ENCODE measurements around the gene MPI. TPM values are rescaled to one million over a fixed set of nuclear protein-coding genes. Genes with fewer than 3 reads are reported as not detected.

MPI gene
- total and polyA plus RNA-seq, 2 of the 8 experiments (the other 6 are each of a cell fraction or from before 2014, with no cell fraction given) = 31.0 to 74.8 TPM

DNA sequence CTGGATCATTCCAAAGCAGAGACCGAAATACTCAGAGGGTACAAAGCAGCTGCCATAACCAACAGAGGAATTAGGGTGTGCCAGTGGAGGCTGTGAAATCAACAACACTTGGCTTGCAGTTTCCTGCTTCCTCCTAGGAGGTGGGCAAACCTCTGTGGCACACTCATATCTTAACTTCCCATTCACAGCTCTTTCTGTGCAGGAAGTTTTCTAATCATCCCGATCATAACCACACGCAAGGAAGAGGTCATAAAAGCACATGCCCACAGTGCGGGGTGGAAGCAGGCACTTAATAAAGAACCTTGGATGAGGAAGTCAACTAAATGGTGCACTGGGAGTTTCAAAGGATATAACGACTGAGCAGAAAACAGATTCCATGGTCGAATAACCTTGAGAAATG lies 21.8 kb upstream of the MPI start (continued):
- TF ChIP-seq, protein P1, sequence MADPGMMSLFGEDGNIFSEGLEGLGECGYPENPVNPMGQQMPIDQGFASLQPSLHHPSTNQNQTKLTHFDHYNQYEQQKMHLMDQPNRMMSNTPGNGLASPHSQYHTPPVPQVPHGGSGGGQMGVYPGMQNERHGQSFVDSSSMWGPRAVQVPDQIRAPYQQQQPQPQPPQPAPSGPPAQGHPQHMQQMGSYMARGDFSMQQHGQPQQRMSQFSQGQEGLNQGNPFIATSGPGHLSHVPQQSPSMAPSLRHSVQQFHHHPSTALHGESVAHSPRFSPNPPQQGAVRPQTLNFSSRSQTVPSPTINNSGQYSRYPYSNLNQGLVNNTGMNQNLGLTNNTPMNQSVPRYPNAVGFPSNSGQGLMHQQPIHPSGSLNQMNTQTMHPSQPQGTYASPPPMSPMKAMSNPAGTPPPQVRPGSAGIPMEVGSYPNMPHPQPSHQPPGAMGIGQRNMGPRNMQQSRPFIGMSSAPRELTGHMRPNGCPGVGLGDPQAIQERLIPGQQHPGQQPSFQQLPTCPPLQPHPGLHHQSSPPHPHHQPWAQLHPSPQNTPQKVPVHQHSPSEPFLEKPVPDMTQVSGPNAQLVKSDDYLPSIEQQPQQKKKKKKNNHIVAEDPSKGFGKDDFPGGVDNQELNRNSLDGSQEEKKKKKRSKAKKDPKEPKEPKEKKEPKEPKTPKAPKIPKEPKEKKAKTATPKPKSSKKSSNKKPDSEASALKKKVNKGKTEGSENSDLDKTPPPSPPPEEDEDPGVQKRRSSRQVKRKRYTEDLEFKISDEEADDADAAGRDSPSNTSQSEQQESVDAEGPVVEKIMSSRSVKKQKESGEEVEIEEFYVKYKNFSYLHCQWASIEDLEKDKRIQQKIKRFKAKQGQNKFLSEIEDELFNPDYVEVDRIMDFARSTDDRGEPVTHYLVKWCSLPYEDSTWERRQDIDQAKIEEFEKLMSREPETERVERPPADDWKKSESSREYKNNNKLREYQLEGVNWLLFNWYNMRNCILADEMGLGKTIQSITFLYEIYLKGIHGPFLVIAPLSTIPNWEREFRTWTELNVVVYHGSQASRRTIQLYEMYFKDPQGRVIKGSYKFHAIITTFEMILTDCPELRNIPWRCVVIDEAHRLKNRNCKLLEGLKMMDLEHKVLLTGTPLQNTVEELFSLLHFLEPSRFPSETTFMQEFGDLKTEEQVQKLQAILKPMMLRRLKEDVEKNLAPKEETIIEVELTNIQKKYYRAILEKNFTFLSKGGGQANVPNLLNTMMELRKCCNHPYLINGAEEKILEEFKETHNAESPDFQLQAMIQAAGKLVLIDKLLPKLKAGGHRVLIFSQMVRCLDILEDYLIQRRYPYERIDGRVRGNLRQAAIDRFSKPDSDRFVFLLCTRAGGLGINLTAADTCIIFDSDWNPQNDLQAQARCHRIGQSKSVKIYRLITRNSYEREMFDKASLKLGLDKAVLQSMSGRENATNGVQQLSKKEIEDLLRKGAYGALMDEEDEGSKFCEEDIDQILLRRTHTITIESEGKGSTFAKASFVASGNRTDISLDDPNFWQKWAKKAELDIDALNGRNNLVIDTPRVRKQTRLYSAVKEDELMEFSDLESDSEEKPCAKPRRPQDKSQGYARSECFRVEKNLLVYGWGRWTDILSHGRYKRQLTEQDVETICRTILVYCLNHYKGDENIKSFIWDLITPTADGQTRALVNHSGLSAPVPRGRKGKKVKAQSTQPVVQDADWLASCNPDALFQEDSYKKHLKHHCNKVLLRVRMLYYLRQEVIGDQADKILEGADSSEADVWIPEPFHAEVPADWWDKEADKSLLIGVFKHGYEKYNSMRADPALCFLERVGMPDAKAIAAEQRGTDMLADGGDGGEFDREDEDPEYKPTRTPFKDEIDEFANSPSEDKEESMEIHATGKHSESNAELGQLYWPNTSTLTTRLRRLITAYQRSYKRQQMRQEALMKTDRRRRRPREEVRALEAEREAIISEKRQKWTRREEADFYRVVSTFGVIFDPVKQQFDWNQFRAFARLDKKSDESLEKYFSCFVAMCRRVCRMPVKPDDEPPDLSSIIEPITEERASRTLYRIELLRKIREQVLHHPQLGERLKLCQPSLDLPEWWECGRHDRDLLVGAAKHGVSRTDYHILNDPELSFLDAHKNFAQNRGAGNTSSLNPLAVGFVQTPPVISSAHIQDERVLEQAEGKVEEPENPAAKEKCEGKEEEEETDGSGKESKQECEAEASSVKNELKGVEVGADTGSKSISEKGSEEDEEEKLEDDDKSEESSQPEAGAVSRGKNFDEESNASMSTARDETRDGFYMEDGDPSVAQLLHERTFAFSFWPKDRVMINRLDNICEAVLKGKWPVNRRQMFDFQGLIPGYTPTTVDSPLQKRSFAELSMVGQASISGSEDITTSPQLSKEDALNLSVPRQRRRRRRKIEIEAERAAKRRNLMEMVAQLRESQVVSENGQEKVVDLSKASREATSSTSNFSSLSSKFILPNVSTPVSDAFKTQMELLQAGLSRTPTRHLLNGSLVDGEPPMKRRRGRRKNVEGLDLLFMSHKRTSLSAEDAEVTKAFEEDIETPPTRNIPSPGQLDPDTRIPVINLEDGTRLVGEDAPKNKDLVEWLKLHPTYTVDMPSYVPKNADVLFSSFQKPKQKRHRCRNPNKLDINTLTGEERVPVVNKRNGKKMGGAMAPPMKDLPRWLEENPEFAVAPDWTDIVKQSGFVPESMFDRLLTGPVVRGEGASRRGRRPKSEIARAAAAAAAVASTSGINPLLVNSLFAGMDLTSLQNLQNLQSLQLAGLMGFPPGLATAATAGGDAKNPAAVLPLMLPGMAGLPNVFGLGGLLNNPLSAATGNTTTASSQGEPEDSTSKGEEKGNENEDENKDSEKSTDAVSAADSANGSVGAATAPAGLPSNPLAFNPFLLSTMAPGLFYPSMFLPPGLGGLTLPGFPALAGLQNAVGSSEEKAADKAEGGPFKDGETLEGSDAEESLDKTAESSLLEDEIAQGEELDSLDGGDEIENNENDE (IDR thresholded peaks at IDR 0.05; ENCODE audit: insufficient replicate concordance, low read length) = no peak
- TF ChIP-seq SP2 (IDR thresholded peaks at IDR 0.05; ENCODE audit: low read length) = no peak
- TF ChIP-seq CBX8 (IDR thresholded peaks at IDR 0.05; ENCODE audit: borderline replicate concordance, low read depth, low read length) = no peak
- TF ChIP-seq, protein P2, sequence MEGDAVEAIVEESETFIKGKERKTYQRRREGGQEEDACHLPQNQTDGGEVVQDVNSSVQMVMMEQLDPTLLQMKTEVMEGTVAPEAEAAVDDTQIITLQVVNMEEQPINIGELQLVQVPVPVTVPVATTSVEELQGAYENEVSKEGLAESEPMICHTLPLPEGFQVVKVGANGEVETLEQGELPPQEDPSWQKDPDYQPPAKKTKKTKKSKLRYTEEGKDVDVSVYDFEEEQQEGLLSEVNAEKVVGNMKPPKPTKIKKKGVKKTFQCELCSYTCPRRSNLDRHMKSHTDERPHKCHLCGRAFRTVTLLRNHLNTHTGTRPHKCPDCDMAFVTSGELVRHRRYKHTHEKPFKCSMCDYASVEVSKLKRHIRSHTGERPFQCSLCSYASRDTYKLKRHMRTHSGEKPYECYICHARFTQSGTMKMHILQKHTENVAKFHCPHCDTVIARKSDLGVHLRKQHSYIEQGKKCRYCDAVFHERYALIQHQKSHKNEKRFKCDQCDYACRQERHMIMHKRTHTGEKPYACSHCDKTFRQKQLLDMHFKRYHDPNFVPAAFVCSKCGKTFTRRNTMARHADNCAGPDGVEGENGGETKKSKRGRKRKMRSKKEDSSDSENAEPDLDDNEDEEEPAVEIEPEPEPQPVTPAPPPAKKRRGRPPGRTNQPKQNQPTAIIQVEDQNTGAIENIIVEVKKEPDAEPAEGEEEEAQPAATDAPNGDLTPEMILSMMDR (IDR thresholded peaks at IDR 0.05; ENCODE audit: control extremely low read depth in 1 of 3, insufficient read depth in 1 of 3, low read depth in 1 of 3, low read length in 3 of 3) = no peak
- TF ChIP-seq TCF12 (IDR thresholded peaks at IDR 0.05; ENCODE audit: low read depth, low read length) = no peak
- no peak for TF ChIP-seq PHF8 (conservative IDR thresholded peaks at IDR 0.05; ENCODE audit: low read depth, low read length)
- TF ChIP-seq, protein P3, sequence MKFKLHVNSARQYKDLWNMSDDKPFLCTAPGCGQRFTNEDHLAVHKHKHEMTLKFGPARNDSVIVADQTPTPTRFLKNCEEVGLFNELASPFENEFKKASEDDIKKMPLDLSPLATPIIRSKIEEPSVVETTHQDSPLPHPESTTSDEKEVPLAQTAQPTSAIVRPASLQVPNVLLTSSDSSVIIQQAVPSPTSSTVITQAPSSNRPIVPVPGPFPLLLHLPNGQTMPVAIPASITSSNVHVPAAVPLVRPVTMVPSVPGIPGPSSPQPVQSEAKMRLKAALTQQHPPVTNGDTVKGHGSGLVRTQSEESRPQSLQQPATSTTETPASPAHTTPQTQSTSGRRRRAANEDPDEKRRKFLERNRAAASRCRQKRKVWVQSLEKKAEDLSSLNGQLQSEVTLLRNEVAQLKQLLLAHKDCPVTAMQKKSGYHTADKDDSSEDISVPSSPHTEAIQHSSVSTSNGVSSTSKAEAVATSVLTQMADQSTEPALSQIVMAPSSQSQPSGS (IDR thresholded peaks at IDR 0.05; ENCODE audit: low read length) = no peak
